HG02870 (cell line): ENCODE results near the gene ACTL6A.

Source experiments
- ATAC-seq: cut with Tn5 transposase; IDR thresholded peaks from one replicate; pipeline ENCODE4 v1.9.1; 2021; ENCODE audit warnings: mild to moderate bottlenecking, moderate library complexity; ENCODE audit not compliant: unreplicated experiment

Gene ACTL6A

GRCh38 chr3:179589143-179589542 lies 26.4 kb downstream of the ACTL6A start:
- ATAC-seq = peak; percentile 85

GRCh38 chr3:179590669-179591068 lies 27.9 kb downstream of the ACTL6A start:
- no peak for ATAC-seq

GRCh38 chr3:179591313-179591712 lies 28.6 kb downstream of the ACTL6A start:
- ATAC-seq = no peak

- no peak for ATAC-seq
Measured at GRCh38 chr3:179599531-179599930, 36.8 kb downstream of the ACTL6A start.

- ATAC-seq = no peak
Measured at GRCh38 chr3:179603321-179603720, 40.6 kb downstream of the ACTL6A start.

GRCh38 chr3:179603831-179604230 lies 41.1 kb downstream of the ACTL6A start:
- ATAC-seq = no peak

GRCh38 chr3:179604321-179605078 lies 41.8 kb downstream of the ACTL6A start, which contains the start of the genes MRPL47 and NDUFB5:
MRPL47 (minus strand) TSS chr3:179604638; CDS start chr3:179604624, 14 bp downstream.
NDUFB5 (plus strand) TSS chr3:179604794; CDS start chr3:179604816, 22 bp downstream.
- ATAC-seq = peak; percentile 92

GRCh38 chr3:179606534-179607085 lies 43.9 kb downstream of the ACTL6A start:
- ATAC-seq = no peak

- ATAC-seq = peak; percentile 69
Measured at GRCh38 chr3:179608931-179609720, 46.4 kb downstream of the ACTL6A start.

- ATAC-seq = no peak
Measured at GRCh38 chr3:179610066-179610465, 47.3 kb downstream of the ACTL6A start.

GRCh38 chr3:179613807-179614206 lies 51.1 kb downstream of the ACTL6A start:
- ATAC-seq = no peak

- no peak for ATAC-seq
Measured at GRCh38 chr3:179615458-179616173, 52.9 kb downstream of the ACTL6A start.

- no peak for ATAC-seq
Measured at GRCh38 chr3:179622023-179622422, 59.3 kb downstream of the ACTL6A start.

GRCh38 chr3:179624451-179624850 lies 61.7 kb downstream of the ACTL6A start:
- no peak for ATAC-seq

GRCh38 chr3:179630753-179631451 lies 68.2 kb downstream of the ACTL6A start:
- ATAC-seq = peak; percentile 63
